ENCODE measurements around the gene SIK1.

Gene SIK1

GRCh38 chr21:43369124-43369523 lies 57.8 kb downstream of the SIK1 start:
- DNase-seq (ENCODE audit: low read depth in 2 of 3, low spot score in 2 of 3) = no peak

GRCh38 chr21:43368685-43369084 lies 58.2 kb downstream of the SIK1 start:
- DNase-seq (ENCODE audit: low read depth in 2 of 3, low spot score in 2 of 3) = no peak

- no peak for DNase-seq (ENCODE audit: low read depth in 2 of 3, low spot score in 2 of 3)
Measured at GRCh38 chr21:43367859-43368258, 59.1 kb downstream of the SIK1 start.

- no peak for DNase-seq (ENCODE audit: low read depth in 2 of 3, low spot score in 2 of 3)
Measured at GRCh38 chr21:43367296-43367695, 59.6 kb downstream of the SIK1 start.

- no peak for DNase-seq (ENCODE audit: low read depth in 2 of 3, low spot score in 2 of 3)
Measured at GRCh38 chr21:43366656-43367055, 60.3 kb downstream of the SIK1 start.

GRCh38 chr21:43365611-43366426 lies 61.1 kb downstream of the SIK1 start:
- DNase-seq (ENCODE audit: low read depth in 2 of 3, low spot score in 2 of 3) = no peak

- no peak for DNase-seq (ENCODE audit: low read depth in 2 of 3, low spot score in 2 of 3)
Measured at GRCh38 chr21:43364851-43365424, 62.0 kb downstream of the SIK1 start.

All from activated CD8-positive, alpha-beta memory T cell treated with anti-CD3 and anti-CD28 coated beads for 48 hours (primary cell).